Measurements from ENCODE around the gene RSL1D1.

DNA sequence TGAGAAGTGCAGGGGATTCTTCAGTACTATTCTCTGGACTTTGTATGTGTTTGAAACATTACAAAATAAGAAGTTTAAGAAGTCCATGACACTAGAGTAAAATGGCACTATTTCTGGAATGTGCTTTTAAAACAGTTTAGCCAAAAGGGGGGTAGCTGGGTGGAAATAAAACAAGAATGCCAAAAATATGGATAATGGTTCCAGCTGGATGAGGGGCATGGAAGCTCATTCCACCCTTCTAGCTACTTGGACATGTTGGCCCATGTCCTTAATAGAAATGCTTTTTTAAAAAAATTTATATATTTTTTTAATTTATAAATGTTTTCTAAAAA, 67.3 kb downstream of the RSL1D1 start:
- TF ChIP-seq POLR2A (IDR thresholded peaks at IDR 0.05): no peak
- TF ChIP-seq, protein P1, sequence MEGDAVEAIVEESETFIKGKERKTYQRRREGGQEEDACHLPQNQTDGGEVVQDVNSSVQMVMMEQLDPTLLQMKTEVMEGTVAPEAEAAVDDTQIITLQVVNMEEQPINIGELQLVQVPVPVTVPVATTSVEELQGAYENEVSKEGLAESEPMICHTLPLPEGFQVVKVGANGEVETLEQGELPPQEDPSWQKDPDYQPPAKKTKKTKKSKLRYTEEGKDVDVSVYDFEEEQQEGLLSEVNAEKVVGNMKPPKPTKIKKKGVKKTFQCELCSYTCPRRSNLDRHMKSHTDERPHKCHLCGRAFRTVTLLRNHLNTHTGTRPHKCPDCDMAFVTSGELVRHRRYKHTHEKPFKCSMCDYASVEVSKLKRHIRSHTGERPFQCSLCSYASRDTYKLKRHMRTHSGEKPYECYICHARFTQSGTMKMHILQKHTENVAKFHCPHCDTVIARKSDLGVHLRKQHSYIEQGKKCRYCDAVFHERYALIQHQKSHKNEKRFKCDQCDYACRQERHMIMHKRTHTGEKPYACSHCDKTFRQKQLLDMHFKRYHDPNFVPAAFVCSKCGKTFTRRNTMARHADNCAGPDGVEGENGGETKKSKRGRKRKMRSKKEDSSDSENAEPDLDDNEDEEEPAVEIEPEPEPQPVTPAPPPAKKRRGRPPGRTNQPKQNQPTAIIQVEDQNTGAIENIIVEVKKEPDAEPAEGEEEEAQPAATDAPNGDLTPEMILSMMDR (IDR thresholded peaks at IDR 0.05): no peak

Measured in lower leg skin (tissue), 3 donors.